Adrenal gland (tissue), 5 donors: ENCODE measurements around the gene MAP3K20.

Experiments
- CTCF ChIP-seq, 6 experiments: fragments of 450-650 bp in 4 of 6; fragments of 200-600 bp in 2 of 6; sonication (generic) in 1 of 6; IDR thresholded peaks; 1 replicate in 5 of 6; 2 replicates in 1 of 6; pipeline versions ENCODE4 v1.5.1 to v1.8.0; 2016 to 2021; ENCODE audit warnings: antibody characterized with exemption in 6 of 6, mild to moderate bottlenecking in 2 of 6, moderate library complexity in 1 of 6
- POLR2A ChIP-seq, 2 donors: fragments of 450-650 bp; IDR thresholded peaks; one replicate each; pipeline ENCODE4 v1.6.1; 2017; ENCODE audit warnings: antibody characterized with exemption in 2 of 2, mild to moderate bottlenecking in 2 of 2, moderate library complexity in 1 of 2
- donor health status: DM: no; HTN: no; CAD: no.

- TF ChIP-seq CTCF (IDR thresholded peaks at IDR 0.05) (no peak), POLR2A (IDR thresholded peaks at IDR 0.05) (no peak)
Measured at GRCh38 chr2:173091910-173092309, 16.3 kb downstream of the MAP3K20 start.
